Lung (tissue), 12 donors: ENCODE data around the gene CA12. TPM values are rescaled to one million over a fixed set of nuclear protein-coding genes. Genes with fewer than 3 reads are reported as not detected.

Source experiments
- ATAC-seq: fragments of 200-7000 bp; cut with Tn5 transposase; one replicate; pipeline ENCODE4 v1.9.1; 2020; ENCODE audit warnings: moderate number of reproducible peaks; ENCODE audit not compliant: insufficient read depth, low FRiP score
- DNase-seq, 3 donors: peaks; one replicate each; pipeline ENCODE4 v3.0.0-alpha.2; 2013 to 2017
- H3K27ac ChIP-seq, 2 donors: one replicate each; pipeline ENCODE4 v1.5.1; 2013; ENCODE audit warnings: mild to moderate bottlenecking in 2 of 2, moderate library complexity in 2 of 2, control low read depth in 1 of 2, inconsistent platforms in 1 of 2, low read depth in 1 of 2, low read length in 1 of 2
- H3K27me3 ChIP-seq, 3 donors: one replicate each; pipeline ENCODE4 v1.5.1; 2013; ENCODE audit warnings: low read length in 2 of 3; ENCODE audit not compliant: control insufficient read depth in 3 of 3, insufficient read depth in 3 of 3
- H3K36me3 ChIP-seq, 4 donors: one replicate each; pipeline ENCODE4 v1.5.1; 2013; ENCODE audit warnings: low read length in 4 of 4, mild to moderate bottlenecking in 1 of 4, moderate library complexity in 1 of 4; ENCODE audit not compliant: control insufficient read depth in 4 of 4, insufficient read depth in 4 of 4
- H3K4me1 ChIP-seq, 5 donors: one replicate each; pipeline ENCODE4 v1.5.1; 2013; ENCODE audit warnings: low read length in 5 of 5, mild to moderate bottlenecking in 2 of 5, moderate library complexity in 1 of 5; ENCODE audit not compliant: control insufficient read depth in 5 of 5, insufficient read depth in 5 of 5
- H3K4me3 ChIP-seq: one replicate; pipeline ENCODE4 v1.5.1; 2013; ENCODE audit warnings: mild to moderate bottlenecking, control low read depth, moderate library complexity
- H3K9ac ChIP-seq, 2 donors: one replicate each; pipeline ENCODE4 v1.5.1; 2013; ENCODE audit warnings: low read length in 2 of 2, control low read depth in 1 of 2; ENCODE audit not compliant: insufficient read depth in 1 of 2
- H3K9me3 ChIP-seq, 4 donors: one replicate each; pipeline ENCODE4 v1.5.1; 2013; ENCODE audit warnings: low read length in 3 of 4, mild to moderate bottlenecking in 1 of 4, moderate library complexity in 1 of 4; ENCODE audit not compliant: control insufficient read depth in 4 of 4, insufficient read depth in 3 of 4
- WGBS, 2 donors: extraction: QIAGEN DNeasy Blood & Tissue Kit; methylation state at CpG; one replicate each; pipeline ENCODE4 v1.1.7; 2013; 5-methylcytosine and 5-hydroxymethylcytosine counted together
- polyA plus RNA-seq, 2 donors: library from polyadenylated mRNA; stranded (reverse); fragments of 200-250 nt; gene quantifications; one replicate each; pipeline ENCODE4 v1.2.1, GENCODE V29; 2013
- total RNA-seq, 2 donors: library from RNA; depleted of rRNA in 1 of 2; stranded (reverse); fragments of >200 nt in 1 of 2; gene quantifications; one replicate each; pipeline ENCODE4 v1.2.1, GENCODE V29; 2014 to 2021
- TF ChIP-seq, protein P1 (sequence below): IDR thresholded peaks from 2 replicates; pipeline ENCODE4 v1.5.1; 2012; ENCODE audit warnings: mild to moderate bottlenecking; ENCODE audit errors: control extremely low read depth, extremely low read depth
- donor health status: control.
- donor health status: control.
- donor health status: Bipolar disorder and iron deficiency.
- donor health status: healthy.
- donor health status: DM: yes; HTN: yes; CAD: no.

CA12 gene
- total and polyA plus RNA-seq, 4 donors: 2.2 to 46.8 (median 5.8) TPM

DNA sequence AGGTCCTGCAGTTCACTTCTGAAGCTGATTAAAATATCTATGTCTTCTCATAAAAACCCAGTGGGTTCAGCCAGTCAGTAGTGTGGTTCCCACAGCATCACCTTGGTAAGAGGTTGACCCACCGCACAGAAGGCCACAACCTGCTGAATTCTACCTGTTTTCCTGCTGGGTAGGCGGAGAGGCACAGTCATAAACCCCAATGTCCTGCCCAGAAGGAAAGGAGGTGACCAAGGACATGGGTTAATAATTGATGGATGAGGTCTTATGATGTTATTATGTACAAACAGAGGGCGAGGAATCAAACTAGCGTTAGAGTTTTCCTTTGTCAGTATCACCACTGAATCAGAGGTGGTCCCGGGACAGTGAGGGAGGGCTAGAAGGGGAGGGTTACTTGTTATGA is 27.8 kb downstream of the CA12 start:
- H3K27me3 ChIP-seq: peaks cover 0 to 3% (median 0%) of the 10 kb centered on the region in 3 donors
- no peak overlapping the region for H3K27ac ChIP-seq
- no peak for DNase-seq
- no peaks in the 10 kb centered on the region for H3K36me3 ChIP-seq
- no peaks in the 10 kb centered on the region for H3K4me1 ChIP-seq
- TF ChIP-seq, protein P1, sequence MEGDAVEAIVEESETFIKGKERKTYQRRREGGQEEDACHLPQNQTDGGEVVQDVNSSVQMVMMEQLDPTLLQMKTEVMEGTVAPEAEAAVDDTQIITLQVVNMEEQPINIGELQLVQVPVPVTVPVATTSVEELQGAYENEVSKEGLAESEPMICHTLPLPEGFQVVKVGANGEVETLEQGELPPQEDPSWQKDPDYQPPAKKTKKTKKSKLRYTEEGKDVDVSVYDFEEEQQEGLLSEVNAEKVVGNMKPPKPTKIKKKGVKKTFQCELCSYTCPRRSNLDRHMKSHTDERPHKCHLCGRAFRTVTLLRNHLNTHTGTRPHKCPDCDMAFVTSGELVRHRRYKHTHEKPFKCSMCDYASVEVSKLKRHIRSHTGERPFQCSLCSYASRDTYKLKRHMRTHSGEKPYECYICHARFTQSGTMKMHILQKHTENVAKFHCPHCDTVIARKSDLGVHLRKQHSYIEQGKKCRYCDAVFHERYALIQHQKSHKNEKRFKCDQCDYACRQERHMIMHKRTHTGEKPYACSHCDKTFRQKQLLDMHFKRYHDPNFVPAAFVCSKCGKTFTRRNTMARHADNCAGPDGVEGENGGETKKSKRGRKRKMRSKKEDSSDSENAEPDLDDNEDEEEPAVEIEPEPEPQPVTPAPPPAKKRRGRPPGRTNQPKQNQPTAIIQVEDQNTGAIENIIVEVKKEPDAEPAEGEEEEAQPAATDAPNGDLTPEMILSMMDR: no peak
- no peak overlapping the region for H3K9ac ChIP-seq
- 87 to 91% methylated on average over 5 of the region's 5 CpGs for WGBS, 2 donors
- no peak overlapping the region for H3K4me3 ChIP-seq
- H3K9me3 ChIP-seq: no peaks in the 10 kb centered on the region
- no peak for ATAC-seq

DNA sequence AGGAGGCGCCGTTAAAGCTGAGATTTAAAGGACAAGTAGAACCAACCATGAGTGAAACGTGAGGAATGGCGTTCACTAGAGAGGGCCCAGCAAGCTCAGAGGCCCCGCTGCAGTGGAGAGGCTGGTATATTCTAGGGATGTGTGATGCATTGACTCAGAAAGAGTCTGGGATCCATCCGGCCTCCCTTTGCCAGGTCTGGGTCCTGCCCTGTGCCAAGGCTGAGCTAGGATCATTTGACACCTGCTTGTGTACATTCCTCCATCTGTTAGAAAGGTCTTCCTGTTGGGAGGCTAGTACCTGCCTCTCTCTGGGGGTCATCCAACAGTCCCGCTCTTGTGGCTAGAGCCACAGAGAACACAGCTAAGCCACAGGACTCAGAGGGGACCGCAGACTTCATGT is 28.4 kb downstream of the CA12 start:
- Histone ChIP-seq H3K36me3 (no peaks in the 10 kb centered on the region), H3K9me3 (no peaks in the 10 kb centered on the region), H3K27ac (no peak overlapping the region), H3K27me3 (no peaks in the 10 kb centered on the region), H3K4me1 (peaks cover 0 to 6% (median 0%) of the 10 kb centered on the region in 5 donors), H3K9ac (no peak overlapping the region), H3K4me3 (no peak overlapping the region)
- TF ChIP-seq, protein P1: no peak
- no peak for DNase-seq
- WGBS, 2 donors: 84 to 85% methylated on average over 8 of the region's 8 CpGs
- ATAC-seq: no peak

DNA sequence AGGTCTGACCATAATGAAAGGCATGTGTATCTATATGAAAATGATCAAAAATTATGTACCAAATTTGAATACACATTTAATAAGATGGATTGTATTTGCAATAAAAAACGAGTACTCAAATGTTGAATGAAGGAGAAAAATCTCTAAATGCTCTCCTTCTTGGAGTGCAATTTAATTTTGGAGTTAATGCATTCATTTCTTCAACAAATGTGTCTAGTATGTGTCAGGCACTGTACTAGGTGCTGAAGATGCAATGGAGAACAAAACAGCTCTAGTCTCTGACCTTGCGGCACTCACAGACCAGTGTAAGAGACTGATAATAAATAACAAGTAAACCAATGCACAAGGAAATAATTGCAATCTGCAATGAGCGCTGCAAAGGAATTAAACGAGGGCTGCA is 28.8 kb downstream of the CA12 start:
- Histone ChIP-seq H3K4me3 (no peak overlapping the region), H3K27me3 (no peaks in the 10 kb centered on the region), H3K36me3 (no peaks in the 10 kb centered on the region), H3K4me1 (peaks cover 0 to 8% (median 0%) of the 10 kb centered on the region in 5 donors), H3K9me3 (no peaks in the 10 kb centered on the region), H3K9ac (no peak overlapping the region), H3K27ac (no peak overlapping the region)
- no peak for DNase-seq
- TF ChIP-seq, protein P1: no peak
- ATAC-seq: no peak
- WGBS, 2 donors: 90 to 92% methylated on average over 4 of the region's 4 CpGs

DNA sequence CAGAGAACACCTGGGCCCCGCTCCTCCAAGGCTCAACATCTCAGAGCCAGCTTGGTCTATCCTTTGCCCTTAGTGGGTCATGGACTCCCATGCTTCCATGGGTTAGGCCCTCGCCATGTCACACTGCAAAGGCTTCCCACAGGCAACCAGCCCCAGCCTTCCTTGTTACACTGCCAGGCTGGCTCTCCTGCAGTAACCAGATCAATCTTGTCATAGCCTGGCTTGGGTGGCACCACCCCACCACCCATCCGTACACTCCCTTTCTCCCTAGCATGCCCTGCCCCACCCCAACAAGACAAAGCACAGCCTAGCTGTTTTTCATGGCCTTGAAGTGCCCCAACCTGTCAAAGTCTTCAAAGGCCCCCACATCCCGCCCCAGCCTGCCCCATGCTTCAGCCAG is 30.5 kb downstream of the CA12 start:
- 83 to 97% methylated on average over 4 of the region's 4 CpGs for WGBS, 2 donors
- TF ChIP-seq, protein P1: no peak
- Histone ChIP-seq H3K27me3 (no peaks in the 10 kb centered on the region), H3K27ac (no peak overlapping the region), H3K4me1 (peaks cover 0 to 16% (median 0%) of the 10 kb centered on the region in 5 donors), H3K9ac (no peak overlapping the region), H3K4me3 (no peak overlapping the region), H3K9me3 (no peaks in the 10 kb centered on the region), H3K36me3 (no peaks in the 10 kb centered on the region)
- no peak for ATAC-seq
- no peak for DNase-seq
